K562 (cell line): ENCODE results near the gene MAP3K14. TPM values are rescaled to one million over a fixed set of nuclear protein-coding genes. Genes with fewer than 3 reads are reported as not detected.
A peak's percentile ranks its signal among the peaks of the same experiment; 100 is the strongest.

Experiments
- ATAC-seq: fragments of 200-7000 bp; cut with Tn5 transposase; 3 replicates; pipeline ENCODE4 v1.9.1; 2020; ENCODE audit warnings: moderate library complexity
- BruUV-seq: library from RNA; stranded (reverse); fragments of 400-500 nt; replicated peaks from 2 replicates; lab custom pipeline; 2021; lab: Mats Ljungman, UMichigan
- CTCF ChIA-PET: fragments of 300-600 bp; formaldehyde crosslinking; extraction: SDS; loops from one replicate; lab custom pipeline; 2021; ENCODE audit warnings: low intra/inter-chr PET ratio; lab: Yijun Ruan, JAX
- POLR2A ChIA-PET: fragments of 300-600, 350-650 bp; sonication (Branson Sonifier 250); formaldehyde crosslinking; extraction: SDS; loops from one replicate; lab custom pipeline; 2021; ENCODE audit warnings: antibody characterized with exemption, inconsistent platforms; lab: Yijun Ruan, JAX
- DNase-seq, 4 experiments: peaks; one replicate each; pipeline versions ENCODE4 v3.0.0 to v3.0.0-alpha.2; 2011 to 2018; ENCODE audit warnings: low spot score in 3 of 4, mixed read lengths in 3 of 4; ENCODE audit errors: extremely low read depth in 1 of 4
- FAIRE-seq: peaks from 2 replicates; lab custom pipeline; 2011; peaks lifted over from hg19 to GRCh38; lab: Jason Lieb, UNC
- H2AFZ ChIP-seq: 2 replicates; pipeline ENCODE4 v1.6.0; 2011; ENCODE audit warnings: low read depth, low read length, control low read depth, inconsistent platforms
- H3K27ac ChIP-seq: fragments of 200-600 bp; 3 replicates; pipeline ENCODE4 v1.8.0; 2011; ENCODE audit warnings: low read depth, mild to moderate bottlenecking, control low read depth, inconsistent platforms, low read length, moderate library complexity, mixed read lengths; ENCODE audit errors: extremely low read depth
- H3K27me3 ChIP-seq, 2 experiments: fragments of 300-600 bp in 1 of 2; 2 replicates in 1 of 2; 3 replicates in 1 of 2; pipeline versions ENCODE4 v1.6.0 to v1.8.0; 2011; ENCODE audit warnings: inconsistent platforms in 2 of 2, low read length in 2 of 2, mild to moderate bottlenecking in 1 of 2, mixed read lengths in 1 of 2, moderate library complexity in 1 of 2; ENCODE audit not compliant: control insufficient read depth in 2 of 2, insufficient read depth in 2 of 2
- H3K36me3 ChIP-seq: fragments of 300-600 bp; 3 replicates; pipeline ENCODE4 v1.8.0; 2011; ENCODE audit warnings: mild to moderate bottlenecking, low read length, inconsistent platforms; ENCODE audit not compliant: control insufficient read depth, insufficient read depth
- H3K4me1 ChIP-seq, 2 experiments: fragments of 200-600 bp in 1 of 2; replicated peaks in 1 of 2; 2 replicates in 1 of 2; 3 replicates in 1 of 2; pipeline versions ENCODE4 v1.5.1 to v1.8.0; 2011; ENCODE audit warnings: inconsistent platforms in 2 of 2, low read length in 2 of 2, mild to moderate bottlenecking in 1 of 2, mixed read lengths in 1 of 2, moderate library complexity in 1 of 2; ENCODE audit not compliant: control insufficient read depth in 2 of 2, insufficient read depth in 2 of 2
- H3K4me2 ChIP-seq: 2 replicates; pipeline ENCODE4 v1.6.1; 2011; ENCODE audit warnings: low read length, control low read depth, inconsistent platforms, mixed read lengths; ENCODE audit not compliant: insufficient read depth
- H3K4me3 ChIP-seq: fragments of 200-600 bp; sonication (generic), shearing (Covaris generic); 2 replicates; pipeline ENCODE4 v1.5.1; 2016; ENCODE audit warnings: control low read depth, inconsistent platforms
- H3K79me2 ChIP-seq: fragments of 200-600 bp; 3 replicates; pipeline ENCODE4 v1.8.0; 2011; ENCODE audit warnings: low read length, inconsistent platforms; ENCODE audit not compliant: control insufficient read depth, insufficient read depth
- H3K9ac ChIP-seq, 2 experiments: 2 replicates each; pipeline versions ENCODE4 v1.6.0 to v1.6.1; 2011; ENCODE audit warnings: low read depth in 2 of 2, low read length in 2 of 2, control low read depth in 1 of 2, inconsistent platforms in 1 of 2, mild to moderate bottlenecking in 1 of 2, mixed read lengths in 1 of 2; ENCODE audit not compliant: insufficient read depth in 1 of 2
- H3K9me1 ChIP-seq: one replicate; pipeline ENCODE4 v1.6.0; 2011; ENCODE audit warnings: inconsistent platforms, mild to moderate bottlenecking, low read length, moderate library complexity; ENCODE audit not compliant: control insufficient read depth, insufficient read depth
- H3K9me3 ChIP-seq: replicated peaks from 2 replicates; pipeline ENCODE4 v1.5.1; 2011; ENCODE audit warnings: low read depth, low read length, inconsistent platforms; ENCODE audit not compliant: control insufficient read depth, insufficient read depth
- H4K20me1 ChIP-seq: replicated peaks from 2 replicates; pipeline ENCODE4 v1.6.1; 2011; ENCODE audit warnings: low read length, inconsistent platforms, mixed read lengths; ENCODE audit not compliant: control insufficient read depth, insufficient read depth
- CBX1 ChIP-seq: sonication (generic); IDR thresholded peaks from 2 replicates; pipeline ENCODE4 v1.6.1; 2016; ENCODE audit warnings: antibody characterized with exemption, low read depth, mild to moderate bottlenecking
- FOXJ3 ChIP-seq: sonication (generic); formaldehyde crosslinking; IDR thresholded peaks from 2 replicates; pipeline ENCODE4 v1.4.0; 2020; ENCODE audit warnings: mild to moderate bottlenecking, missing genetic modification reagents
- GABPB1 ChIP-seq: sonication (generic); formaldehyde crosslinking; IDR thresholded peaks from 2 replicates; pipeline ENCODE4 v1.8.0; 2022; ENCODE audit warnings: mild to moderate bottlenecking, missing genetic modification reagents
- HMBOX1 ChIP-seq: sonication (generic); IDR thresholded peaks from 2 replicates; pipeline ENCODE4 v1.6.1; 2016
- ILK ChIP-seq: fragments of 450-650 bp; IDR thresholded peaks from 2 replicates; pipeline ENCODE4 v1.6.1; 2016; ENCODE audit warnings: missing genetic modification characterization, low read depth, mild to moderate bottlenecking, missing compliant biosample characterization, moderate library complexity, borderline replicate concordance
- KLF13 ChIP-seq: fragments of 450-650 bp; IDR thresholded peaks from 2 replicates; pipeline ENCODE4 v1.6.1; 2016; ENCODE audit warnings: missing genetic modification characterization, low read depth, mild to moderate bottlenecking, missing compliant biosample characterization, moderate library complexity, borderline replicate concordance
- MED1 ChIP-seq: sonication (generic); formaldehyde crosslinking; IDR thresholded peaks from 2 replicates; pipeline ENCODE4 v1.8.1; 2023; ENCODE audit warnings: missing genetic modification reagents, borderline replicate concordance
- NFIC ChIP-seq: fragments of 450-650 bp; IDR thresholded peaks from 2 replicates; pipeline ENCODE4 v1.6.1; 2017; ENCODE audit warnings: mild to moderate bottlenecking, inconsistent platforms
- NFIX ChIP-seq: fragments of 250-450 bp; sonication (Bioruptor Pico); IDR thresholded peaks from 2 replicates; pipeline ENCODE4 v1.4.0; 2020; ENCODE audit warnings: low read depth, mild to moderate bottlenecking, moderate library complexity
- POLR2G ChIP-seq: fragments of 200-400 bp; formaldehyde crosslinking; IDR thresholded peaks from 2 replicates; pipeline ENCODE4 v1.6.1; 2017; ENCODE audit warnings: low read depth, mild to moderate bottlenecking, antibody characterized with exemption, low read length, moderate library complexity
- RFX5 ChIP-seq: IDR thresholded peaks from 2 replicates; pipeline ENCODE4 v1.6.1; 2011; ENCODE audit warnings: low read depth, mild to moderate bottlenecking, improper control_type of control experiment, low read length
- ZBTB5 ChIP-seq: fragments of 450-650 bp; IDR thresholded peaks from 2 replicates; pipeline ENCODE4 v1.6.1; 2017; ENCODE audit warnings: antibody characterized with exemption
- ZC3H8 ChIP-seq: fragments of 450-650 bp; IDR thresholded peaks from 2 replicates; pipeline ENCODE4 v1.6.1; 2017
- ZFX ChIP-seq: sonication (generic); formaldehyde crosslinking; IDR thresholded peaks from 2 replicates; pipeline ENCODE4 v1.8.0; 2022; ENCODE audit warnings: mild to moderate bottlenecking, missing genetic modification reagents, moderate library complexity
- WGBS: fragments of 100-300 bp; shearing (Covaris generic); methylation state at CpG from one replicate; pipeline ENCODE4 v1.1.6; 2016; ENCODE audit warnings: low coverage, mixed read lengths; ENCODE audit not compliant: insufficient coverage; ENCODE audit errors: missing lambda C conversion rate; 5-methylcytosine and 5-hydroxymethylcytosine counted together
- in situ Hi-C: fragments of 300-500 bp; cut with MboI; formaldehyde crosslinking; loops from 4 replicates; pipeline ENCODE4 v1.15.0; 2018; ENCODE audit warnings: inconsistent platforms, mixed read lengths
- intact Hi-C: fragments of 100-400 bp; cut with micrococcal nuclease; formaldehyde crosslinking; loops from 2 replicates; pipeline ENCODE4 v1.14.2; 2022
- polyA plus RNA-seq, 8 experiments: library from polyadenylated mRNA; depleted of rRNA in 4 of 8; stranded (reverse) in 5 of 8; unstranded in 3 of 8; fragments of >200 nt; fragmentation: Nextera tagmentation in 2 of 8; fragmentation: Illumina TruSeq in 1 of 8; extraction: Ambion mirVana in 2 of 8; extraction: Trizol in 1 of 8; gene quantifications; 2 replicates each; pipeline versions ENCODE4 v1.2.1 to v1.2.3, GENCODE V29; 2011 to 2014; ENCODE audit warnings: inconsistent platforms in 1 of 8, missing spikeins in 1 of 8
- total RNA-seq, 7 experiments: library from RNA; depleted of rRNA in 6 of 7; stranded (reverse); fragments of >200 nt in 6 of 7; fragmentation: Illumina TruSeq in 2 of 7; extraction: Trizol in 2 of 7; gene quantifications; 2 replicates each; pipeline versions ENCODE4 v1.2.1 to v1.2.3, GENCODE V29; 2011 to 2021; ENCODE audit warnings: low replicate concordance in 1 of 7

The MAP3K14 gene
- total and polyA plus RNA-seq, 9 of the 15 experiments (the other 6 are each of a cell fraction or from before 2014, with no cell fraction given) = 0.45 to 8.7 (median 3.2) TPM

GRCh38 chr17:45264430-45264829 is 52.4 kb downstream of the MAP3K14 start:
- Histone ChIP-seq H3K9me3 (no peaks in the 10 kb centered on the region), H2AFZ (no peak overlapping the region), H3K4me2 (no peak overlapping the region), H3K27ac (no peak overlapping the region), H3K79me2 (no peaks in the 10 kb centered on the region), H3K9ac (peak overlapping the region in 1 of 2 experiments; percentile 40; a peak in 1 of 4 replicates), H3K9me1 (no peaks in the 10 kb centered on the region), H3K4me1 (peaks cover 0 to 18% of the 10 kb centered on the region in 2 experiments; a peak in 2 of 5 replicates), H3K4me3 (no peak overlapping the region), H3K27me3 (no peaks in the 10 kb centered on the region), H4K20me1 (0 out of 2 replicates have a peak, but pooled peaks cover 7% of the 10 kb centered on the region), H3K36me3 (peaks cover 68% of the 10 kb centered on the region)
- ATAC-seq (no peak), FAIRE-seq (no peak), DNase-seq (no peak)
- in situ Hi-C loops = no loop called here
- intact Hi-C loops = no loop called here
- ChIA-PET POLR2A (no interaction called here), CTCF (no interaction called here)
- no TSS peak for BruUV-seq
- peak; percentile 49; the same call in 1 of the 2 replicates for TF ChIP-seq POLR2G
- no peak for TF ChIP-seq HMBOX1
- 92% methylated on average over 14 of the region's 14 CpGs for WGBS

GRCh38 chr17:45263477-45263860 is 53.4 kb downstream of the MAP3K14 start:
- H3K9ac ChIP-seq = 0 out of 4 replicates have a peak overlapping the region, but pooled peaks of 1 of the 2 experiments have one; percentile 56
- no peak overlapping the region for H3K4me2 ChIP-seq
- POLR2A ChIA-PET = interaction anchor here (0.5 kb wide), 1 partner anchor 136 kb away, joined by 3 read pairs; no protein-coding TSS in a partner anchor
- H3K27me3 ChIP-seq = no peaks in the 10 kb centered on the region
- in situ Hi-C loops (no loop called here), intact Hi-C loops (no loop called here)
- no peak overlapping the region for H2AFZ ChIP-seq
- H3K36me3 ChIP-seq = peaks cover 60% of the 10 kb centered on the region
- 0 out of 2 replicates have a peak, but pooled peaks cover 7% of the 10 kb centered on the region for H4K20me1 ChIP-seq
- DNase-seq = no peak
- CTCF ChIA-PET = no interaction called here
- H3K27ac ChIP-seq = no peak overlapping the region
- H3K9me1 ChIP-seq = no peaks in the 10 kb centered on the region
- H3K4me3 ChIP-seq = no peak overlapping the region
- no TSS peak for BruUV-seq
- no peaks in the 10 kb centered on the region for H3K79me2 ChIP-seq
- no peaks in the 10 kb centered on the region for H3K9me3 ChIP-seq
- no peak for FAIRE-seq
- ATAC-seq = peak; percentile 36
- 62% methylated on average over 7 of the region's 7 CpGs for WGBS
- H3K4me1 ChIP-seq = peaks cover 0 to 18% of the 10 kb centered on the region in 2 experiments; a peak in 2 of 5 replicates
- TF ChIP-seq MED1 (CRISPR knock-in tag) (no peak), CBX1 (no peak), NFIX (CRISPR knock-in tag) (no peak), ZFX (CRISPR knock-in tag) (no peak), NFIC (no peak), ZC3H8 (no peak), FOXJ3 (CRISPR knock-in tag) (no peak), RFX5 (no peak), GABPB1 (CRISPR knock-in tag) (no peak), ZBTB5 (no peak), KLF13 (tag) (no peak), ILK (tag) (no peak)
